Activated naive CD4-positive, alpha-beta T cell treated with anti-CD3 and anti-CD28 coated beads, Interleukin-2, amount 10 ng/mL, durations not matched to agents 7 days and 5 days (primary cell): ENCODE data around the gene C1QTNF4.
"Not testable (repeated sequence)": the region's sequence is repeated elsewhere in the genome, so short reads cannot be mapped to it uniquely, and the experiment has no call there.

Source experiments
- CTCF ChIA-PET: fragments of 350-600 bp; sonication (Branson Sonifier 250); formaldehyde crosslinking; loops from one replicate; lab custom pipeline; 2021; ENCODE audit warnings: antibody characterized with exemption; lab: Charles Lee
- DNase-seq: peaks from one replicate; pipeline ENCODE4 v3.0.0-alpha.2; 2020
- H3K27ac Mint-ChIP-seq: one replicate; pipeline ENCODE4 v1.8.0; 2021; ENCODE audit warnings: mild to moderate bottlenecking, moderate library complexity, mixed read lengths
- H3K27me3 Mint-ChIP-seq: one replicate; pipeline ENCODE4 v1.8.0; 2021; ENCODE audit warnings: mild to moderate bottlenecking, mixed read lengths
- H3K36me3 Mint-ChIP-seq: one replicate; pipeline ENCODE4 v1.8.0; 2021; ENCODE audit warnings: mixed read lengths
- H3K4me1 Mint-ChIP-seq: one replicate; pipeline ENCODE4 v1.8.0; 2021; ENCODE audit warnings: mixed read lengths
- H3K4me3 Mint-ChIP-seq: one replicate; pipeline ENCODE4 v1.8.0; 2021; ENCODE audit warnings: mild to moderate bottlenecking, moderate library complexity, mixed read lengths
- H3K9me3 Mint-ChIP-seq: one replicate; pipeline ENCODE4 v1.8.0; 2021; ENCODE audit warnings: mixed read lengths

The C1QTNF4 gene

GRCh38 chr11:47593934-47594855 is at the start of gene C1QTNF4:
TSS of gene C1QTNF4 (minus strand) at chr11:47594411. CDS start at chr11:47590810, 3,601 bp downstream.
- no peak for DNase-seq
- Mint-ChIP-seq H3K27me3 (peaks cover 59% of the 10 kb centered on the region), H3K4me3 (no peak within 1 kb of the TSS), H3K27ac (no peak within 1 kb of the TSS), H3K36me3 (no peaks in the 10 kb centered on the region), H3K4me1 (peaks cover 18% of the 10 kb centered on the region), H3K9me3 (no peaks in the 10 kb centered on the region)
- CTCF ChIA-PET, result no interaction called here

DNA sequence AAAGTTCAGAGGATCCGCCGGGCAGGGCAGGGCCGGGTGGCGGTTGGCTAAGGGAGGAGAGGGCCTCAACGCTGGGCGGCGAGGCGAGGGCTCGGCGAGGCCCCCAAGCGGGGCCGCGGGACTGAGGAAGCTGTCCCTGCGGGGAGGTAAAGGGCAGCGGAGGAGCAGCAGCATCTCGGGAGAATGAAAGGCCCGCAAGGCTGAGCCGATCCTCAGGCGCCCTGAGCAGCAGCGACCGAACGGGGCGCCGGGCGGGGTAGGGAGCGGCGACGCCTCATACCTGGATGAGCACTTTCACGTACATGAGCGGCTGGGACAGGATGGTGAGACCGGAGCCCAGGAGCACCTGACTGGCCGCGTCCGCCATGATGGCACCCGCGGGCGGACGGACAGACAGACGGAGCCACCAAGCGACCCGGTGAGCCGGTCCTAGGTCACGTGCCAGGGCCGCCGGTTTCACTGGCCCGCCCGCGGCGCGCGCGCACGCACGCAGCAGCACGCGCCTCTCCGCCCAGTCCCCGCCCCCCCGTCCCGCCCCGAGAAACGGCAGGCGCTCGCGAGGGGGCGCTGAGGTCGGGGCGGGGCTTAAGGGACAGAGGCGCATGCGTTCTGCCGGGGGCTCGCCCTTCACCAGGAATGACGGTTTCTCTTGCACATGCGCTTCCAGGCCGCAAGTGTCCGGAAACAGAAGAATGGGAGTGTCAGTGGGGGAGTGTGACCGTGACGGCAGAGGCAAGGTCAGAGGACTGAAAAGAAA is 48.1 kb upstream of the C1QTNF4 start, which contains the start of gene MTCH2:
Gene MTCH2, minus strand, starts transcription at position 461 of the 757 bp plus-strand sequence. Its CDS starts 94 bp downstream, at position 367.
- H3K27ac Mint-ChIP-seq, result peak within 1 kb of the TSS; percentile 97
- peak within 1 kb of the TSS; percentile 95 for H3K4me3 Mint-ChIP-seq
- peaks cover 20% of the 10 kb centered on the region for H3K36me3 Mint-ChIP-seq
- no peaks in the 10 kb centered on the region for H3K27me3 Mint-ChIP-seq
- no peaks in the 10 kb centered on the region for H3K9me3 Mint-ChIP-seq
- CTCF ChIA-PET, result interaction anchor here (0.9 to 1.4 kb wide), 2 partner anchors 72 to 74 kb away, joined by 3 to 4 read pairs; partner anchors contain the start of gene AGBL2
- peak; percentile 97 for DNase-seq
- H3K4me1 Mint-ChIP-seq, result peaks cover 30% of the 10 kb centered on the region

- Mint-ChIP-seq H3K4me1 (peaks cover 30% of the 10 kb centered on the region), H3K9me3 (no peaks in the 10 kb centered on the region), H3K4me3 (peak overlapping the region; percentile 95), H3K36me3 (peaks cover 24% of the 10 kb centered on the region), H3K27ac (peak overlapping the region; percentile 90), H3K27me3 (no peaks in the 10 kb centered on the region)
- DNase-seq, result no peak
- CTCF ChIA-PET, result interaction anchor here (0.9 to 1.4 kb wide), 2 partner anchors 73 to 74 kb away, joined by 3 to 4 read pairs; partner anchors contain the start of gene AGBL2
Observed at GRCh38 chr11:47641600-47642098, 47.4 kb upstream of the C1QTNF4 start.

- CTCF ChIA-PET, result interaction anchor here (1.4 kb wide), 1 partner anchor 75 kb away, joined by 4 read pairs; the partner anchor contains the start of gene AGBL2
- H3K9me3 Mint-ChIP-seq, DNase-seq, H3K27ac Mint-ChIP-seq, H3K27me3 Mint-ChIP-seq: not testable (repeated sequence)
- Mint-ChIP-seq H3K4me1 (peaks cover 30% of the 10 kb centered on the region), H3K36me3 (peaks cover 29% of the 10 kb centered on the region), H3K4me3 (peak overlapping the region; percentile 95)
Observed at GRCh38 chr11:47640506-47640905, 46.3 kb upstream of the C1QTNF4 start.

- DNase-seq, H3K27ac Mint-ChIP-seq, CTCF ChIA-PET, H3K27me3 Mint-ChIP-seq, H3K9me3 Mint-ChIP-seq, H3K4me3 Mint-ChIP-seq: not testable (repeated sequence)
- H3K4me1 Mint-ChIP-seq, result peaks cover 14% of the 10 kb centered on the region
- H3K36me3 Mint-ChIP-seq, result peaks cover 47% of the 10 kb centered on the region
Observed at GRCh38 chr11:47636331-47636730, 42.1 kb upstream of the C1QTNF4 start.

GRCh38 chr11:47631473-47631872 is 37.3 kb upstream of the C1QTNF4 start:
- H3K9me3 Mint-ChIP-seq, result no peaks in the 10 kb centered on the region
- H3K27ac Mint-ChIP-seq, result no peak overlapping the region

DNA sequence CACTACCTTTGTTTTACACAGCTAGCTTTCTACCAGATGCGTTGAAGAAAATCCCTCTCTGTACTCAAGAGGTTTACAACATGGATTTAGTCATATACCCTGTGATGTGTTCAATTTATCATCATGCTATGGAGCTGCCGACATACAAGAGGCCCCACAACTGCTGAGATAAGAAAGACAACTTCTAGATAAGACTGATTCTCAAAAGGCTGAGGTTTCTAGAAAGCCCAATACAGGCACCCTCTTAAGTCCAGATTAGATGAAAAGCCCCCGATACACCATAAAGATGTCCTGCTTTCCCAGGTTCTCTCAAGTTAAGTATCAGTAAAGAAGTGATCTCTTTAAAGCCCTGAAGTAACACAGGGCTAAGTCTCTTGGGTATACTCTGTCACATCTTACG is 33.8 kb upstream of the C1QTNF4 start:
- no peak for DNase-seq
- H3K36me3 Mint-ChIP-seq, result peaks cover 42% of the 10 kb centered on the region
- H3K27ac Mint-ChIP-seq, result no peak overlapping the region
- CTCF ChIA-PET, result no interaction called here
- no peaks in the 10 kb centered on the region for H3K27me3 Mint-ChIP-seq
- H3K4me3 Mint-ChIP-seq, result no peak overlapping the region
- no peaks in the 10 kb centered on the region for H3K9me3 Mint-ChIP-seq
- no peaks in the 10 kb centered on the region for H3K4me1 Mint-ChIP-seq

More at GRCh38 chr11:47631473-47631872, 37.3 kb upstream of the C1QTNF4 start:
- no peaks in the 10 kb centered on the region for H3K27me3 Mint-ChIP-seq
- H3K4me1 Mint-ChIP-seq, result no peaks in the 10 kb centered on the region
- H3K36me3 Mint-ChIP-seq, result peaks cover 52% of the 10 kb centered on the region
- no peak overlapping the region for H3K4me3 Mint-ChIP-seq
- no peak for DNase-seq
- CTCF ChIA-PET, result no interaction called here

- Mint-ChIP-seq H3K36me3 (peaks cover 34% of the 10 kb centered on the region), H3K27me3 (no peaks in the 10 kb centered on the region), H3K4me3 (no peak overlapping the region), H3K4me1 (no peaks in the 10 kb centered on the region), H3K27ac (no peak overlapping the region), H3K9me3 (no peaks in the 10 kb centered on the region)
- CTCF ChIA-PET, result no interaction called here
- no peak for DNase-seq
Observed at GRCh38 chr11:47626234-47626633, 32.0 kb upstream of the C1QTNF4 start.

DNA sequence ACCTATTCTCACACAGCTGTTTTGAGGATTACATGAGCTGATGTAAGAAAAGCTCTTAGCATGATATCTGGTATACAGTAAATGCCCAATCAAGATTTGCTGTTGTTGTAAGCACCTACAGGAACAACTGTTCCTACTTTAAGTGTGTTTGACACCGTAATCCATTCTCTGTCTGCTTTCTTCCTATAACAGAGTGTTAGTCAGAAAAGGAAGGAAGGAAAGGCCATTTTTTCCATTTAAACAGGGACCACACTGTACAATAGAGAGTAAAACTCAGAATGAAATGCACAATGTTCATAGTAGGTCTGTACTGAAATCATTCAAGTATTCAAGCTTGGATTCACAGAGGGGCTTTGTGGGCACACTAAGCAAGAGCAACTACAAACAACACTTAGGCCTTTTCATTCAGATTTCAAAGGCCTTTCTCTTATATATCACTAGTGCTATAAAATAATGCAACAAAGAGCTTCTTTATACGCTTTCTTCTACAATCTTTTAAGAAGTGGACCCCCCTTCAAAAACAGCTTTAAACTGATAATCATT is 26.7 kb upstream of the C1QTNF4 start:
- H3K4me1 Mint-ChIP-seq, result no peaks in the 10 kb centered on the region
- peaks cover 24% of the 10 kb centered on the region for H3K36me3 Mint-ChIP-seq
- DNase-seq, result no peak
- CTCF ChIA-PET, result interaction anchor here (0.7 kb wide), 1 partner anchor 653 kb away, joined by 3 read pairs; no protein-coding TSS in a partner anchor
- H3K27me3 Mint-ChIP-seq, result no peaks in the 10 kb centered on the region
- H3K4me3 Mint-ChIP-seq, result no peak overlapping the region
- H3K9me3 Mint-ChIP-seq, result no peaks in the 10 kb centered on the region
- H3K27ac Mint-ChIP-seq, result no peak overlapping the region

DNA sequence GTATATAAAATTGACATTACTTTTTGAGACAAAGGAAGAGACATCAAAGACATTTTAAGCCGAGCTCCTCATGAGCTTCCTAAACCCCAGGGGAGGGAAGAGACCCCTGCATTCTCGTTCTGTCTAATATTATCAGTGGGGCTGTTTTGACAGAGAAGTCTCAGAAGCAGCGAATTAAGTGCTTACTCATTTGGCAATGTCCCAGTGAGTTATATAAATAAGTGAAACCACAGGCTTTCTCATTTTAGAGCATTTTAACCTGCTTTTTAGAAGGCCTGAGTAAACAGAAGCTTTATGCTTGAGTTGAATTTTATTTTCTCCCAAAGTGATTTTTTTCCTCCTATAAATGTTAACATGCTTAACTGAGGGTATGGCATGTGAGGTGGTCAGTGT is 23.2 kb upstream of the C1QTNF4 start:
- peaks cover 21% of the 10 kb centered on the region for H3K36me3 Mint-ChIP-seq
- CTCF ChIA-PET, result interaction anchor here (0.7 to 2.5 kb wide), 5 partner anchors 10 to 243 kb away, joined by 3 to 10 read pairs (median 4); no protein-coding TSS in a partner anchor
- no peak overlapping the region for H3K4me3 Mint-ChIP-seq

DNA sequence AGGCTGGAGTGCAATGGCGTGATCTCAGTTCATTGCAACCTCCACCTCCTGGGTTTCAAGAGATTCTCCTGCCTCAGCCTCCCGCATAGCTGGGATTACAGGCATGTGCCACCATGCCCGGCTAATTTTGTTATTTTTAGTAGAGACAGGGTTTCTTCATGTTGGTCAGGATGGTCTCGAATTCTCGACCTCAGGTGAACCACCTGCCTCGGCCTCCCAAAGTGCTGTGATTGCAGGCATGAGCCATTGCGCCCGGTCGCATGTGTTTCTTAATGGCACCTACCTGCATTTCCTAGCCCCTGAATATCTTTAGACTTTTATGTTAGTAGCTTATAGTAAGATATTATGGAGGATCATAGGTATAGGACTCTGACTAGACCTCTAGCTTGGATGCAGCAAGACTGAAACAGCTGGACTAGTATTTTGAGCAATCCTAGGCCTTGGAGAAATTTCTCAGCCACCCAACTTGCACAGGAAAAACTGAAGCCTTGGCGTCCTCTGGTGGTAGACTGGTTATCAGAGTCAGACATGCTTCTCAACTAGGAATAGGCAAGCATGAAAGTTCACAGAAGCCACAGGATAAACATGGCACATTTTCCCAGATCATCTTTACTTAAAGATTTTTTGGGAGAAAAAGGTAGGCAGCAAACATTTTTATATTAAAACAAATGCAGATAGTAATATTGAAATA is 22.7 kb upstream of the C1QTNF4 start:
- peaks cover 21% of the 10 kb centered on the region for H3K36me3 Mint-ChIP-seq
- H3K27ac Mint-ChIP-seq, result no peak overlapping the region
- no peaks in the 10 kb centered on the region for H3K9me3 Mint-ChIP-seq
- no peaks in the 10 kb centered on the region for H3K4me1 Mint-ChIP-seq
- DNase-seq, result peak; percentile 53
- CTCF ChIA-PET, result interaction anchor here (0.5 to 2.5 kb wide), 7 partner anchors 10 to 243 kb away, joined by 3 to 10 read pairs (median 3); no protein-coding TSS in a partner anchor
- H3K27me3 Mint-ChIP-seq, result no peaks in the 10 kb centered on the region
- H3K4me3 Mint-ChIP-seq, result no peak overlapping the region

More for the DNA sequence above, 23.2 kb upstream of the C1QTNF4 start:
- no peaks in the 10 kb centered on the region for H3K9me3 Mint-ChIP-seq
- H3K4me1 Mint-ChIP-seq, result no peaks in the 10 kb centered on the region
- no peak for DNase-seq
- no peaks in the 10 kb centered on the region for H3K27me3 Mint-ChIP-seq
- H3K27ac Mint-ChIP-seq, result no peak overlapping the region

DNA sequence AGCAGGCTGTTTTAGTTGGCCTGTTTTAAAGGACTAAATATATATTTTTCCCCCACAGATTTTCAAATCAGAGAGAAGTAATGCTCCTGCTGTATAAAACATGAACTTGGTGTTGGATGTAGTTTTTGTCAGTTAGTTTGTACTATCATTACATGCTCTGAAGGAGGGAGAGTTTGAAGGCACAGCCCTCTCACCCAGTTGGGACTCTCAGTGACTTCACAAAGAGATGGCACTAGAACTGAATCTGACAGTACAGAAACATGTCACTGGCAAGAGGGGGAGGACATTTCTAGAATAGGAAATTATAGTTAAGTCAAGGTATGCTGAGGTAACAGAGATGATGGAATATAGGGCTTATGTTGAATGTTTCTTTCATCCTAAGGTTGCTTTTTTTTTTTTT is 21.0 kb upstream of the C1QTNF4 start:
- peaks cover 15% of the 10 kb centered on the region for H3K36me3 Mint-ChIP-seq
- H3K9me3 Mint-ChIP-seq, result no peaks in the 10 kb centered on the region
- H3K27me3 Mint-ChIP-seq, result no peaks in the 10 kb centered on the region
- H3K4me3 Mint-ChIP-seq, result no peak overlapping the region
- no peak overlapping the region for H3K27ac Mint-ChIP-seq
- H3K4me1 Mint-ChIP-seq, result no peaks in the 10 kb centered on the region
- CTCF ChIA-PET, result interaction anchor here (1.0 to 2.5 kb wide), 2 partner anchors 107 to 241 kb away, joined by 3 to 10 read pairs; no protein-coding TSS in a partner anchor
- DNase-seq, result no peak

DNA sequence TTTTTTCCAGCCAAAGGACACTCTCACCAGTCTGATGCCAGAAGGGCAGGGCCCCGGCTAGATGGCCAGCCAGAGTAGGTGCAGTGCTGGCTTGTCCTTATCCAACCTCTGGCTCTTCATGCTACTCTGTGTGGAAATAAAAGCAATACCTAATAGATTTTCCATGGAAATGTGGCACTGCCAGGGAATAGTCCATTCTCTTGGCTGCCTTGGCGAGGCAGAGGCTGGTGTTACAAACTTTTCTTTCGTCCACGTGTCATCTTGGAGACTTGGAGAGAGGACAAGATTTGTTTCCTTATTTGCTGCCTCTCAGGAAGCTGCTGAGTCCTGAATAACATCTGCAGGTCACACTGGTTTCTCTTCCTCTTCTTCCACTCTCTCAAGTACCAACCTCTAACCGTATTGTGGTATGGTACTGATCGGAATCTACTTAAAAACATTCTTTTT is 17.2 kb upstream of the C1QTNF4 start:
- no peaks in the 10 kb centered on the region for H3K9me3 Mint-ChIP-seq
- peaks cover 5% of the 10 kb centered on the region for H3K27me3 Mint-ChIP-seq
- DNase-seq, result no peak
- peaks cover 10% of the 10 kb centered on the region for H3K4me1 Mint-ChIP-seq
- H3K27ac Mint-ChIP-seq, result no peak overlapping the region
- no peak overlapping the region for H3K4me3 Mint-ChIP-seq
- H3K36me3 Mint-ChIP-seq, result peaks cover 7% of the 10 kb centered on the region
- CTCF ChIA-PET, result no interaction called here
